AG04450 (cell line): ENCODE data around the gene ZNF512. TPM values are rescaled to one million over a fixed set of nuclear protein-coding genes. Genes with fewer than 3 reads are reported as not detected.

Experiments
- CTCF ChIA-PET: fragments of 300-600, 350-600 bp; formaldehyde crosslinking; extraction: SDS; loops from one replicate; lab custom pipeline; 2022; ENCODE audit warnings: antibody characterized with exemption, inconsistent platforms; lab: Charles Lee
- POLR2A ChIA-PET: fragments of 350-600 bp; formaldehyde crosslinking; extraction: SDS; loops from one replicate; lab custom pipeline; 2021; ENCODE audit warnings: antibody characterized with exemption, inconsistent platforms; lab: Yijun Ruan, JAX
- DNase-seq: peaks from one replicate; pipeline ENCODE4 v3.0.0-alpha.2; 2011; ENCODE audit warnings: low read depth, low spot score
- H3K27ac ChIP-seq: one replicate; pipeline ENCODE4 v1.5.1; 2012; ENCODE audit warnings: low read depth, low read length, control low read depth
- H3K27me3 ChIP-seq: one replicate; pipeline ENCODE4 v1.6.0; 2012; ENCODE audit warnings: low read length; ENCODE audit not compliant: control insufficient read depth, insufficient read depth
- H3K4me3 ChIP-seq: 2 replicates; pipeline ENCODE4 v1.5.1; 2011; ENCODE audit warnings: mild to moderate bottlenecking, low read depth, low read length, control low read depth
- H3K9me3 ChIP-seq: 2 replicates; pipeline ENCODE4 v1.5.1; 2012; ENCODE audit warnings: low read length; ENCODE audit not compliant: control insufficient read depth, insufficient read depth
- polyA plus RNA-seq: library from polyadenylated mRNA; depleted of rRNA; stranded (reverse); fragments of >200 nt; gene quantifications from 2 replicates; pipeline ENCODE4 v1.2.3, GENCODE V29; 2011; rRNA removed
- small RNA-seq: library from RNA; depleted of rRNA; stranded (forward); fragments of <200 nt; gene quantifications from one replicate; pipeline ENCODE3, GENCODE V24; 2012; ENCODE audit warnings: low read depth; ENCODE audit not compliant: insufficient read length
- TF ChIP-seq, protein P1 (sequence below): IDR thresholded peaks from 2 replicates; pipeline ENCODE4 v1.5.1; 2011; ENCODE audit warnings: low read depth, low read length, control low read depth, inconsistent platforms

ZNF512 gene
- polyA plus RNA-seq, 1 experiment = 63.7 TPM

DNA sequence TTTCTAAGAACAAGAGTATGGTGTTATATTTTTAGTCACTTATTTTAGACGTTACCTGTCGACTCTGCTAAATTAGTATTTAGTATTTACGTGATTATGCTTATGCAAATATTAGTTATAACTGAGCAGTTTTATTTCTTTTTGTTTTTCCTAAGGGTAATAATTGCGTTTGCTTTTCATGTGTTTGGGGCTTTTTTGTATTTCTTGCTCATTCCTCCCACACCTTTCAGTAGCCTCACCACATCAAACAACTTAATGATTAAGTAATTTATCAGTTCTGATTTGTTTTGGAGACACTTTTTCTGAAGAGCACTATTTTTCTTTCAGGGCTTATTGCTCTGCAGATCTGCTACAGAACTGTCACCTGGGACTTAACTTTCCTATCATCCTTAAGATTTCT is 88.4 kb downstream of the ZNF512 start:
- Histone ChIP-seq H3K27ac (no peak overlapping the region), H3K27me3 (no peaks in the 10 kb centered on the region), H3K9me3 (no peaks in the 10 kb centered on the region), H3K4me3 (no peak overlapping the region)
- TF ChIP-seq, protein P1, sequence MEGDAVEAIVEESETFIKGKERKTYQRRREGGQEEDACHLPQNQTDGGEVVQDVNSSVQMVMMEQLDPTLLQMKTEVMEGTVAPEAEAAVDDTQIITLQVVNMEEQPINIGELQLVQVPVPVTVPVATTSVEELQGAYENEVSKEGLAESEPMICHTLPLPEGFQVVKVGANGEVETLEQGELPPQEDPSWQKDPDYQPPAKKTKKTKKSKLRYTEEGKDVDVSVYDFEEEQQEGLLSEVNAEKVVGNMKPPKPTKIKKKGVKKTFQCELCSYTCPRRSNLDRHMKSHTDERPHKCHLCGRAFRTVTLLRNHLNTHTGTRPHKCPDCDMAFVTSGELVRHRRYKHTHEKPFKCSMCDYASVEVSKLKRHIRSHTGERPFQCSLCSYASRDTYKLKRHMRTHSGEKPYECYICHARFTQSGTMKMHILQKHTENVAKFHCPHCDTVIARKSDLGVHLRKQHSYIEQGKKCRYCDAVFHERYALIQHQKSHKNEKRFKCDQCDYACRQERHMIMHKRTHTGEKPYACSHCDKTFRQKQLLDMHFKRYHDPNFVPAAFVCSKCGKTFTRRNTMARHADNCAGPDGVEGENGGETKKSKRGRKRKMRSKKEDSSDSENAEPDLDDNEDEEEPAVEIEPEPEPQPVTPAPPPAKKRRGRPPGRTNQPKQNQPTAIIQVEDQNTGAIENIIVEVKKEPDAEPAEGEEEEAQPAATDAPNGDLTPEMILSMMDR = no peak
- DNase-seq = no peak
- CTCF ChIA-PET = interaction anchor here (5.6 kb wide), 1 partner anchor 12 kb away, joined by 42 read pairs; no protein-coding TSS in a partner anchor
- POLR2A ChIA-PET = no interaction called here

Small RNAs within 50 kb of the gene (small RNA-seq; reads per million reads assigned to genes)
- gene RF00340 = not detected

Other genes starting within 250 kb of the ZNF512 start
- gene GTF3C2, start 226.3 kb upstream of the ZNF512 start, polyA plus RNA-seq = 39.0 TPM in 2 replicates
- 43.0 and 52.2 TPM in 2 replicates for gene EIF2B4, start 212.7 kb upstream of the ZNF512 start, polyA plus RNA-seq
- 123 and 137 TPM in 2 replicates for gene SNX17, start 212.4 kb upstream of the ZNF512 start, polyA plus RNA-seq
- gene ZNF513, start 202.3 kb upstream of the ZNF512 start, polyA plus RNA-seq = 7.4 and 11.1 TPM in 2 replicates
- gene PPM1G, start 173.5 kb upstream of the ZNF512 start, polyA plus RNA-seq = 48.6 and 49.5 TPM in 2 replicates
- gene NRBP1, start 154.4 kb upstream of the ZNF512 start, polyA plus RNA-seq = 181 and 182 TPM in 2 replicates
- 0.32 and 0.60 TPM in 2 replicates for gene KRTCAP3, start 140.7 kb upstream of the ZNF512 start, polyA plus RNA-seq
- gene IFT172, start 93.3 kb upstream of the ZNF512 start, polyA plus RNA-seq = 20.4 and 24.8 TPM in 2 replicates
- 12.3 and 12.4 TPM in 2 replicates for gene FNDC4, start 87.8 kb upstream of the ZNF512 start, polyA plus RNA-seq
- 0.14 and 0.36 TPM in 2 replicates for gene GCKR, start 86.2 kb upstream of the ZNF512 start, polyA plus RNA-seq
- gene CCDC121, start 46.0 kb downstream of the ZNF512 start, polyA plus RNA-seq = 1.7 and 1.8 TPM in 2 replicates
- gene GPN1, start 46.0 kb downstream of the ZNF512 start, polyA plus RNA-seq = 63.9 and 73.6 TPM in 2 replicates
- 43.9 and 46.7 TPM in 2 replicates for gene SUPT7L, start 80.6 kb downstream of the ZNF512 start, polyA plus RNA-seq
- gene SLC4A1AP, start 80.8 kb downstream of the ZNF512 start, polyA plus RNA-seq = 12.5 and 15.5 TPM in 2 replicates
- gene MRPL33, start 188.7 kb downstream of the ZNF512 start, polyA plus RNA-seq = 97.7 and 137 TPM in 2 replicates